ENCODE data around the gene AKAP11. TPM values are rescaled to one million over a fixed set of nuclear protein-coding genes. Genes with fewer than 3 reads are reported as not detected.

AKAP11 gene
- total and polyA plus RNA-seq, 2 of the 8 experiments (the other 6 are each of a cell fraction or from before 2014, with no cell fraction given), result 4.5 to 21.9 TPM

- peaks cover 0 to 9% (median 1%) of the 10 kb centered on the region in 4 experiments; a peak in 2 of 7 replicates for H3K4me1 ChIP-seq (replicated peaks in 1 of 4; ENCODE audit: control insufficient read depth in 3 of 4, insufficient read depth in 4 of 4, low read length in 3 of 4)
- H3K9ac ChIP-seq (replicated peaks in 1 of 4; ENCODE audit: extremely low read depth in 1 of 4, low read depth in 3 of 4, low read length in 3 of 4), result 0 out of 7 replicates have a peak overlapping the region, but pooled peaks of 1 of the 4 experiments have one; percentile 29
- no peak for DNase-seq (ENCODE audit: low read depth in 1 of 2, low spot score in 2 of 2)
- no peak overlapping the region for H3K4ac ChIP-seq (replicated peaks; ENCODE audit: insufficient read length, low read depth, low read length)
- peaks cover 6% of the 10 kb centered on the region; the same call in 1 of the 2 replicates for H3K79me1 ChIP-seq (ENCODE audit: low read depth, low read length)
- H4K91ac ChIP-seq (replicated peaks; ENCODE audit: insufficient read length, low read length), result no peak overlapping the region
- no peak overlapping the region for H4K5ac ChIP-seq (ENCODE audit: insufficient read length, low read depth, low read length)
- no peak overlapping the region for H3K56ac ChIP-seq (replicated peaks; ENCODE audit: insufficient read length, low read depth, low read length)
- no peaks in the 10 kb centered on the region for H3K27me3 ChIP-seq (replicated peaks in 1 of 4; ENCODE audit: control insufficient read depth in 3 of 4, extremely low read depth in 1 of 4, insufficient read depth in 3 of 4, low read length in 3 of 4)
- WGBS, 2 experiments (ENCODE audit: extremely low coverage in 1 of 2, insufficient coverage in 1 of 2, insufficient read length in 1 of 2, insufficient replicate concordance in 2 of 2, low coverage in 1 of 2, low lambda C conversion rate in 2 of 2, missing lambda C conversion rate in 1 of 2), result 86% methylated on average over 6 of the region's 6 CpGs; no CpG with 5 or more reads in 1 of the 2 experiments
- H2AFZ ChIP-seq (ENCODE audit: low read length), result peak overlapping the region; percentile 54; the same call in 1 of the 2 replicates
- H2BK5ac ChIP-seq (ENCODE audit: low read depth, low read length), result no peak overlapping the region
- peak overlapping the region in 3 of 4 experiments; percentile 62 to 75 (median 67); a peak in 6 of 8 replicates for H3K4me3 ChIP-seq (ENCODE audit: extremely low read depth in 1 of 4, insufficient read depth in 2 of 4, low read depth in 3 of 4, low read length in 4 of 4)
- H2BK15ac ChIP-seq (ENCODE audit: low read length), result no peak overlapping the region
- peaks cover 3% of the 10 kb centered on the region; the same call in 1 of the 2 replicates for H3K23me2 ChIP-seq (ENCODE audit: low read depth, low read length)
- CTCF ChIA-PET (ENCODE audit: partially characterized antibody), result interaction anchor here (1.5 kb wide), 1 partner anchor 18 kb away, joined by 3 read pairs; no protein-coding TSS in a partner anchor
- no peaks in the 10 kb centered on the region for H4K20me1 ChIP-seq (replicated peaks in 1 of 2; ENCODE audit: control insufficient read depth in 1 of 2, insufficient read depth in 2 of 2, low read length in 2 of 2)
- H3K18ac ChIP-seq (ENCODE audit: extremely low read depth, low read length), result no peak overlapping the region
- no peak overlapping the region for H3K27ac ChIP-seq (ENCODE audit: low read depth, low read length)
- no peak overlapping the region for H3K14ac ChIP-seq (ENCODE audit: insufficient read length)
- POLR2A ChIA-PET (ENCODE audit: partially characterized antibody), result interaction anchor here (2.4 kb wide), 1 partner anchor 10 kb away, joined by 8 read pairs; no protein-coding TSS in a partner anchor
- peak overlapping the region; percentile 38 to 64 for H3K4me2 ChIP-seq (ENCODE audit: insufficient read depth in 1 of 2, low read depth in 2 of 2, low read length in 2 of 2)
- H2AK5ac ChIP-seq (ENCODE audit: low read depth, low read length), result no peak overlapping the region
- no peak overlapping the region for H4K8ac ChIP-seq (ENCODE audit: extremely low read depth, insufficient read depth, low read length)
- no peak overlapping the region for H2BK20ac ChIP-seq (ENCODE audit: low read length)
- no peak overlapping the region for H3K23ac ChIP-seq (ENCODE audit: insufficient read length)
- H2BK12ac ChIP-seq (ENCODE audit: low read depth, low read length), result no peak overlapping the region
- TF ChIP-seq BCL11A (IDR thresholded peaks at IDR 0.05; ENCODE audit: low read depth in 2 of 2, low read length in 2 of 2) (no peak), KDM1A (IDR thresholded peaks at IDR 0.05; ENCODE audit: borderline replicate concordance, low read length) (no peak), GABPA (IDR thresholded peaks at IDR 0.05; ENCODE audit: borderline replicate concordance, insufficient read depth, low read length) (no peak), CEBPB (IDR thresholded peaks at IDR 0.05; ENCODE audit: low read depth, low read length) (no peak), SRF (IDR thresholded peaks at IDR 0.05; ENCODE audit: low read depth, low read length) (no peak), SIN3A (conservative IDR thresholded peaks at IDR 0.05 in 1 of 2, IDR thresholded peaks at IDR 0.05 in 1 of 2; ENCODE audit: low read depth in 1 of 2, low read length in 2 of 2) (no peak), FOSL1 (IDR thresholded peaks at IDR 0.05; ENCODE audit: insufficient read depth, low read depth, low read length) (no peak), JUN (IDR thresholded peaks at IDR 0.05; ENCODE audit: low read depth, low read length) (no peak), POLR2AphosphoS5 (IDR thresholded peaks at IDR 0.05; ENCODE audit: low read depth, low read length) (no peak), MAFK (IDR thresholded peaks at IDR 0.05; ENCODE audit: low read depth, low read length) (no peak)
- FAIRE-seq, result no peak
- H3K9me3 ChIP-seq (ENCODE audit: insufficient read depth in 2 of 2, low read depth in 1 of 2, low read length in 1 of 2), result peaks cover 0 to 8% of the 10 kb centered on the region in 2 experiments; a peak in 1 of 4 replicates
- no peaks in the 10 kb centered on the region for H3K36me3 ChIP-seq (ENCODE audit: control insufficient read depth in 2 of 4, insufficient read depth in 4 of 4, low read length in 3 of 4)
- H3K79me2 ChIP-seq (ENCODE audit: control insufficient read depth in 1 of 2, insufficient read depth in 2 of 2, low read length in 2 of 2), result peaks cover 2 to 36% of the 10 kb centered on the region in 2 experiments; a peak in 3 of 4 replicates
- H2BK120ac ChIP-seq (replicated peaks; ENCODE audit: low read depth, low read length), result no peak overlapping the region
These were observed 1.1 kb upstream of the AKAP11 start for GRCh38 chr13:42270857-42271215.
